Measurements from ENCODE around the gene HLA-DOB. TPM values are rescaled to one million over a fixed set of nuclear protein-coding genes. Genes with fewer than 3 reads are reported as not detected.
A peak's percentile ranks its signal among the peaks of the same experiment; 100 is the strongest.

The HLA-DOB gene
- 1 to 10 TPM; 3.8 to 4.0 TPM for total RNA-seq

DNA sequence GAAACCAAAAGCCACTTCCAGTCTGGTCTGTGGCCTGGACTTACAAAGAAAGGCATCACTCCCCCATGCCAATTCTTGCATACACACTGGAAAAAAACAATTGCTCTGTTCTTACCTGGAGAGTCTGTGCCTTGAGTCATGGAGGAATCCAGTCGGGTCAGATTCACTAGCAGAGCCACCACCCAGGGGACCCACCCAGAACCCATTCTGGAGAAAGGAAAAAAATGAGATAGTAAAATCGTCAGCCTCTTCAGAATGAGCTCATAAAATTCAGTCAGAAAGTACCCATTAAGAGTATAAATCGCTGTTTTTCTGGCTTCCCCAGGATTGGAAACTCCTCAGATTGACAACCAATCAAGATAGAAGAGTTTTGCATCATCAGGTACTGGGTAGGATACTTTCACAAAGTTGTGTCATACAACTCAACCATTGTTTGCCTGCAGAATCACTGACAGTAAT, at the start of gene HLA-DOB:
Gene HLA-DOB, minus strand, starts transcription at position 257 of the 459 bp plus-strand sequence. Its CDS starts 51 bp downstream, at position 206.
- H3K27ac Mint-ChIP-seq: no peak within 1 kb of the TSS
- ATAC-seq: peak; percentile 48 to 79
- H3K9me3 Mint-ChIP-seq: no peaks in the 10 kb centered on the region
- no peak for DNase-seq (ENCODE audit: low spot score in 2 of 2)
- no peaks in the 10 kb centered on the region for H3K36me3 Mint-ChIP-seq

DNA sequence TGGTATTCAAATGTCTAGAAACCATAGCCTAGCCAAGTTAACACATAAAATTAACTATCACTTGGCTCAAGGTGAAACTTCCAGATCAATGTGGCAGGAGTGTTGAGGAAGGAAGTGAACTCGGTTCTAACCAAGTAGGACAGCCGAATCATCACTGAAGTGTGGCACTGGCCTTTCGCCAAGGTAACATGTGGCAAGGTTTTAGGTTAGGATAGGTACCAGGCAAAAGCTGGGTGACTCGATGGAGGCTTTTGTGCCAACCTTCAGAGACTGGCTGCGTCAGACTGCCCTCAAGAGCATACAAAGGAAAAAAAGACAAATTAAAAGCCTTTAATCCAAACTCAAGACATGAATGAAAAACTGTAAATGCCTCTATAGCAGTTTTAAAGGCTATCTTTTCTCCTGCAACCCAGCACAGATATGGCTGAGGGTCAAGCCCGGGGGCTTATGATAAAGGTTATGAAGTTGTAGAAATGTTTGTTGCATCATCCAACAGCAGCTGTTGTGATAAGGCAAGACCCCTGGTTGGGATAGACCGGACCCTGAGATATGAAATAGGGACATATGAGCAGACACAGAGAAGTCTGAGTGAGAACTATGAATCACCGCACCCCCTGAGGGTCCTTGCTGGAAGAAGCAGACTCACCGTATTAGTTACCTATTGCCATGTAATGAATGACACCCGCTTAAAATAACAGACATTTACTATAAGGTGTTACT, 49.1 kb upstream of the HLA-DOB start:
- peak in 1 of 2 donors; percentile 14 for ATAC-seq
- Mint-ChIP-seq H3K9me3 (no peaks in the 10 kb centered on the region), H3K27ac (peak overlapping the region in 1 of 2 donors; percentile 3), H3K36me3 (peaks cover 4 to 6% of the 10 kb centered on the region in 2 donors)
- DNase-seq (ENCODE audit: low spot score in 2 of 2): no peak

DNA sequence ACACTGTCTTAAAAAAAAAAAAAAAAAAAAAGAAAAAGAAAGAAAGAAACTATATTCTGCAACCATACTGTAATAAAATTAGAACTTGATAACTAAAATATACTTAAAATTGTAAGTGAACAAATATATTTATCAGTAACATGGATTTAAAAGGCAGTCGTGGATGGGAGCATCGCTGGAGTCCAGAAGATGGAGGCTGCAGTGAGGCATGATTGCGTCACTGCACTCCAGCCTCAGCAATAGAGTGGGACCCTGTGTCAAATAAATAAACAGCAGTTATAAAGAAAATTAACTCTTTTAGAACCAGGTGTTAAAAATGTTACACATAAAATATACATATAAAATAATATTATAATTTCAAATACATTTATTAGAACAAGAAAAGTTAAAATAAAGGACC, 45.9 kb upstream of the HLA-DOB start:
- H3K9me3 Mint-ChIP-seq: no peaks in the 10 kb centered on the region
- H3K27ac Mint-ChIP-seq: peak overlapping the region in 1 of 2 donors; percentile 65
- peaks cover 16 to 35% of the 10 kb centered on the region in 2 donors for H3K36me3 Mint-ChIP-seq
- DNase-seq (ENCODE audit: low spot score in 2 of 2) (no peak), ATAC-seq (no peak)

DNA sequence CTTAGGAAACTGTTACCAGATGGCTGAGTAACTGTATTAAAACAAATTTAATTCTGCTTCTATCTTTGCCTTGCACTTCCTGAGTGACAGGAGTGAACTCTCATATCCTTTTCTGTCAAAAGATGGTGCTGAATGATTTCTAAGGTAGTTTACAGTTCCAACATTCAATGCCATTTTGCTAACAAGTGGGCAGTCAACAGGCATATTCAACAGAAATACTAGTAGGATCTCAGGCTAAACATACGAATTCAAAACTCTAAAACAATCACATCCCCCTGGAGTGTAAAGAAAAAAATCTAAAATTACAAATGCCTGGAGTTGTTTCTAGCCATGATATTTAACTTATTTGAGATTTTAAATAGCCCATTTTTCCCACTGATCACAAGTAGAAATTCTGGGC, 43.9 kb upstream of the HLA-DOB start:
- H3K36me3 Mint-ChIP-seq: peaks cover 31 to 52% of the 10 kb centered on the region in 2 donors
- ATAC-seq (no peak), DNase-seq (ENCODE audit: low spot score in 2 of 2) (no peak)
- no peaks in the 10 kb centered on the region for H3K9me3 Mint-ChIP-seq
- H3K27ac Mint-ChIP-seq: peak overlapping the region in 1 of 2 donors; percentile 8

DNA sequence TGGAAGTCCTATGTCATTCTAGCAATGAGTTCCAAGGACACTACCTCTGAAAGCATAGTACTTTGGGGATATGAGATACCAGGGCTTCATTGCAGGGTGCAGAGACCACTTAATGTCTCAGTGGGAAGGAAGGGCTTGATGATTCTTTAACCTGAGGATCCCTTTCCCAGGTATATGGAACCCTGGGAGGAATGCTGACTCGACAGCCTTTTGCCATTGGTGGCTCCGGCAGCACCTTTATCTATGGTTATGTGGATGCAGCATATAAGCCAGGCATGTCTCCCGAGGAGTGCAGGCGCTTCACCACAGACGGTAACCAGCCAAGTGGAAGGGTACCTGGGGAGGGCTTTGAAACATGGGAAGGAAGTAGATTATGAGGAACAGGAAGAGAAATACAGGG, 41.4 kb upstream of the HLA-DOB start:
- DNase-seq (ENCODE audit: low spot score in 2 of 2): no peak
- Mint-ChIP-seq H3K27ac (peak overlapping the region; percentile 2 to 31), H3K9me3 (no peaks in the 10 kb centered on the region), H3K36me3 (peaks cover 49 to 71% of the 10 kb centered on the region in 2 donors)
- ATAC-seq: no peak

DNA sequence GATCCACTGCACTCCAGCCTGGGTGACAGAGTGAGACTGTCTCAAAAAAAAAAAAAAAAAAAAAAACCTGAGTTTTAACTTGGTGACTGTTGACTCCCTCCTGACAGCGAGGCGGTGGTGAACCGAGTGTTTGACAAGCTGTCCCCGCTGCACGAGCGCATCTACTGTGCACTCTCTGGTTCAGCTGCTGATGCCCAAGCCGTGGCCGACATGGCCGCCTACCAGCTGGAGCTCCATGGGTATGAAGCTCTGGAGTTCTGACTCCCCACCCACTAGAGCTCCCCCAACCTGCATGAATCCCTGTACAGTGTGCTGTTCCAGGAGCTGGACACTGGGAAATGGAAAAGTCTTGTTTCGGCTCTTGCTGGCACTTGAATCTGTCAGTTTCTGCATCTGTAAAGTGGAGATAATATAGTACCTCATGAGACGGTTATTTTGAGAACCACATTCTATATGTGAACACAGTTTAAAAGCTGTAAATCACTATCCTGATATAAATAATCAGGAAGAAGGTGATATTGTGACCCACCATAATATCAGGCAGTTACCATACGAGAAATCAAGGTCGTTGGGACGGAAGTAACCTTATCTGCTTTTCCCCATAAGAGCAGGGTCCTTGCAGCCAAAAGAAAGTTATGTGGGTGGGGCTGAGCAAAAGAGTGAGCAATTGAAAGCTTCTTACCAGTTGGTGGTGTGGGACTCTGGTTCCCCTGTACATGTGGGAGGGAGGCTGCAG, 40.5 kb upstream of the HLA-DOB start:
- no peak for DNase-seq (ENCODE audit: low spot score in 2 of 2)
- H3K36me3 Mint-ChIP-seq: peaks cover 58 to 79% of the 10 kb centered on the region in 2 donors
- no peaks in the 10 kb centered on the region for H3K9me3 Mint-ChIP-seq
- H3K27ac Mint-ChIP-seq: peak overlapping the region in 1 of 2 donors; percentile 2
- no peak for ATAC-seq

DNA sequence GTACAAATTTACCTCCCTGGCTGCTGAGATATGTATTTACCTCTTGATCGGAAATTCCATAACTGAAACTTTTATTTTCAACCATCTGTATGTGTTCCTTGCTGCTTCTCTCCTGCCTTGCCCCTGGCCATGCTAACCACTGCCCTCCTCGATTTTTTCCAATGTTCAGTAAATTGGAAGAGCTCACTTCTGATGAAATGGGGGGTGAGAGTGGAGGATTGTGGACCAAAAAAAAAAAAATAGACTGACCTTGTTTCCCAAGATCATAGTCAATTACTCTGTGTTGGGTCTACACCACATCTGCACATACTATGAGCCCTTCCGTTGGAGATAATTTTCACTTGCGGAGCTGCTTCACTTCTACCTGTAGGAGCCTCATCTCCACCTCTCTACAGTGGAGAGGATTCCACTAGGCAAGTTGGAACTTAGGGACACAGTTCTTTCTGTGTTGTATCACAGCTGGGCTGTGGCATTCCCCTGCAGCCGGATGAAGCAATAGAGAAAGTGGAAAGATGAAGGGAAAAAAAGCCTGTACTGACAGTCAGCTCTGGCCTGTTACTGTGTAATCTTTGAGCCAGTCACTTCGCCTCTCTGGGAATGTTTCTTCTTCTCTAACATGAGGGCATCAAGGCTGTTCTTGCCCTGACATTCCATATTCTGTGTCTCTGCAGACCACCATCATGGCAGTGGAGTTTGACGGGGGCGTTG, 38.8 kb upstream of the HLA-DOB start:
- DNase-seq (ENCODE audit: low spot score in 2 of 2): no peak
- peak overlapping the region; percentile 94 to 99 for H3K27ac Mint-ChIP-seq
- no peak for ATAC-seq
- peaks cover 0 to under 1% of the 10 kb centered on the region in 2 donors for H3K9me3 Mint-ChIP-seq
- H3K36me3 Mint-ChIP-seq: peaks cover 68 to 88% of the 10 kb centered on the region in 2 donors

DNA sequence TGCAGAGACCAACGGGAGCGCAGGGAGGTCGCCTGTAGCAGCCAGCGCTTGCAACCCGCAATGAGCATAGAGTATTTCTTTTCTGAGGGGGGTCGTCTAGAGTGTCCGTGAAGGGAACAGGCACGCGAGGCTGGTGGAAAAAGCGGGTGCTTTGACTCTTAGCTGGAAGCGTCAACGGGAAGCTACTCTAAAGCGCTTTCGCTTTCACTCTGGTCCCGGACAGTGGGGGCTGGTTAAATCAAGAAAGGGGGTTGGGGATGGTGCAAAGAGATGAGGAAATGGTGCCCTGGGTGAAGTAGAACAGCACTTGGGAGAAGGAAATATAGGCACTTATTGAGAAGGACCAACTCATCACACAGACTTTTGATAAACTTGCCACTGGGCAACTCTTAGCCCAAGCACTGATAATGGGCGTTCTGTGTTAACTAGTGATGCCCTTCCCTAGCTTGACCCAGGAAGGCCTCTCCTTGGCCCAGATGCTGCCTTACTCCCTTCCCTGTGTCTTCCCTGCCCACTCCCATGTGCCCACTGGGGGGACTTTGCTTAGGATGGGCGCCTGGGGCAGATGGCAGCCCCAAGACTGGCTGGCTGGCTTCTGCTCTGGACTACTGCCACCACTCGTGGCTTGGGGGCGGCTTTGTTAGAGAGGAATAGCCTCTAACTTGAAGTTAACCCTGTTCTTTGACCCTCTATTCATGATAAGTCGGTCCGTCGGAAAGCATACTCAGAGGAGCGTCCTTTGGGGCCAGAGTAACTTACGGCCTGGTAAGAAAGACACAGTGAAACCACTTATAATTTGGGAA, 37.8 kb upstream of the HLA-DOB start:
- DNase-seq (ENCODE audit: low spot score in 2 of 2) (no peak), ATAC-seq (peak; percentile 20 to 30)
- H3K36me3 Mint-ChIP-seq: peaks cover 76 to 91% of the 10 kb centered on the region in 2 donors
- peak overlapping the region; percentile 99 for H3K27ac Mint-ChIP-seq
- H3K9me3 Mint-ChIP-seq: peaks cover 0 to 5% of the 10 kb centered on the region in 2 donors

DNA sequence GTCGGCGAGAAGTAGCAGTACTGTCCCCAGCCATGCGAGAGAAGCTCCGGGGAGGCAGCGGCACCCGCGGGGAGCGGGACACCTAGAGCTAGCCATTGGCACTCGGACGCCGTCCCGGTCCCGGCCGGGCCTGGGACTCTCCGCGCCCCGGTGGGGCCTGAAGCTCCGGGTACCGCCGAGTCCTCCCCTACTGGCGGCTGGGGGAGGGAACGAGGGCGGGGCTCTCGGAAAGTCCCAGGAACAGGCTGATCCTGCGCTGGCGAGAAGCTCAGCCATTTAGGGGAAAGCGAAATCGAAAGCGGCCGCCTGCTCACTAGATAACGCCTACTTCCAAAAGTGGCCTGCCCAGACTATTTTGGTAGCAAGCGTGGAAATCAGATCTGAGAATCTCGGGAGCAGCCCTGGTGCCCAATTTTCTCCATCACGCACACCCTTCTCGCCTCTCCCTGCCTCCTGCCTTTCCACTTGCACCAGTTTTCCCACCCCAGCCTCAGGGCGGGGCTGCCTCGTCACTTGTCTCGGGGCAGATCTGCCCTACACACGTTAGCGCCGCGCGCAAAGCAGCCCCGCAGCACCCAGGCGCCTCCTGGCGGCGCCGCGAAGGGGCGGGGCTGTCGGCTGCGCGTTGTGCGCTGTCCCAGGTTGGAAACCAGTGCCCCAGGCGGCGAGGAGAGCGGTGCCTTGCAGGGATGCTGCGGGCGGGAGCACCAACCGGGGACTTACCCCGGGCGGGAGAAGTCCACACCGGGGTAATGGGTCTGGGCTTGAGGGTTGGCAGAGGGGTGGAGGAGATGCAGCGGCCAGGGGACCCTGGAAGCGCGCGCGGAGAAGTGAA, 37.0 kb upstream of the HLA-DOB start, which contains the start of the genes PSMB9 and TAP1:
Gene PSMB9, plus strand, starts transcription at position 652 of the 835 bp plus-strand sequence. Its CDS starts 38 bp downstream, at position 690.
Gene TAP1, minus strand, starts transcription at position 164 of the 835 bp plus-strand sequence. Its CDS starts 68 bp downstream, at position 96.
- peak; percentile 91 to 93 for DNase-seq (ENCODE audit: low spot score in 2 of 2)
- H3K9me3 Mint-ChIP-seq: peaks cover 0 to 5% of the 10 kb centered on the region in 2 donors
- peaks cover 81 to 91% of the 10 kb centered on the region in 2 donors for H3K36me3 Mint-ChIP-seq
- peak; percentile 79 to 92 for ATAC-seq
- H3K27ac Mint-ChIP-seq: peak within 1 kb of the TSS; percentile 99

DNA sequence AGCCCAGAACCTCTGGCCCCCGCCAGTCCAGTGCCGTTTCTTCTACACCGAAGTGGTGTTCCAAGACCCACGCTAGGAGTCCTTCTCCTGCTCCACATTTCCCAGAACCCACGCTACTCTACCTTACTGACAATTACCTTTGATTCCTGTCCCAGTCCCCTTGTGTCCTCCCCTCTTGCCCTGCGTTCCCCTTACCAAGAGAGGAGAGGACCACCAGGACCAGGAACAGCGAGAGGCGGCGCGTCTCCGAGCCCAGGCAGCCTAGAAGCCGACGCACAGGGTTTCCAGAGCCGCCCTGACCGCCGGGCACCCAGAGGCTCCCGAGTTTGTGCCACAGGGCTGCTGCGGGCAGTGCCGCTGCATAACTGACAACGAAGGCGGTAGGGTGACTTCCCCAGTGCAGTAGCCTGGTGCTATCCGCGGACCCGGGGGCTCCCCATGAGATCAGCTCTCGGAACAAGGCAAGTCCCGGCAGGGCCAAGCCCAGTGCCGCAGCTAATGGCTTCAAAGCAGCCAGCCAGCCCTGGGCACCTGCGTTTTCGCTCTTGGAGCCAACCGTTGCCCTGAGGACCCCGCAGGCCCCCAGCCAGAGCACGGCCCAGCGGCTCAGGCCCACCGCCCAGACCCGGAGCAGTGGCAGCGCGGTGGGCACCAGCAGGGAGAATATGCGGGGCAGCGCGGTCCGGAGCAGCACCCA, 36.2 kb upstream of the HLA-DOB start:
- Mint-ChIP-seq H3K36me3 (peaks cover 84 to 91% of the 10 kb centered on the region in 2 donors), H3K27ac (peak overlapping the region; percentile 99), H3K9me3 (peaks cover 0 to 7% of the 10 kb centered on the region in 2 donors)
- ATAC-seq (peak; percentile 17 to 76), DNase-seq (ENCODE audit: low spot score in 2 of 2) (peak in 1 of 2 donors; percentile 87)

DNA sequence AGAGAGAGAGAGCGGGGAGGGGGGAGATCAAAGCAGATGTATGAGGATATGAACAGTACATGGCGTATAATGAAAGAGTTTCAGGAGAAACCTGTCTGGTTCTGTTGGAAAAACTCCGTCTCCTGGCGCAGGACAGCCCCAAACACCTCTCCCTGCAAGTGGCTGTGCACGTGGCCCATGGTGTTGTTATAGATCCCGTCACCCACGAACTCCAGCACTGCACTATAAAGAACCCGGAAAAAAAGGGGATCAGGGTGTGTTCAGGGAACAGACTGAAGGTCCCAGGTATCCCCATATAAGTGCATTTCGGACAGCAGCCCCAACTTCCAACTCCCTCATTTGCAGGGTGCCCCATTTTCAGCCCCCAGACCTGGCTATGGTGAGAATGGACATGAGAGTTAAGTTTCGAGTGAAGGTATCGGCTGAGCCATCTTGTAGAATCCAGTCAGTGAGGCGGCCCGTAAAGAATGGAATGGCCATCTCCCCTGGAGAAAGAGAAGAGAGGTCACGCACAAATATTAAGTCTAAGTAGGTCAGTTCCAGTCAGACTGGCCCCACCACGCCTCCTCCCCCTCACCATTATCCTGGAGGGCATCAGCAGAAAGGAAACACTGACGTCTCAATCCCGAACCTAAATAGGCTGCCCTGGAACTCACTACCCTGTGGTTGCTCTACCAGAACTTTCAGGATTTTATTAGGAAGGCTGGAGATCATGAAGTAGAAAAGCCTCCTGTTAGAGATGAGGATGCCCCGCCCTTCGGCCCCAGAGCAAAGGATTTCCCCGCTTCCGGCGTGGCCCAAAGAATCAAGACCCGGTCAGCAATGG, 35.4 kb upstream of the HLA-DOB start:
- Mint-ChIP-seq H3K27ac (peak overlapping the region; percentile 99), H3K36me3 (peaks cover 84 to 91% of the 10 kb centered on the region in 2 donors), H3K9me3 (peaks cover 0 to 9% of the 10 kb centered on the region in 2 donors)
- DNase-seq (ENCODE audit: low spot score in 2 of 2) (no peak), ATAC-seq (no peak)

DNA sequence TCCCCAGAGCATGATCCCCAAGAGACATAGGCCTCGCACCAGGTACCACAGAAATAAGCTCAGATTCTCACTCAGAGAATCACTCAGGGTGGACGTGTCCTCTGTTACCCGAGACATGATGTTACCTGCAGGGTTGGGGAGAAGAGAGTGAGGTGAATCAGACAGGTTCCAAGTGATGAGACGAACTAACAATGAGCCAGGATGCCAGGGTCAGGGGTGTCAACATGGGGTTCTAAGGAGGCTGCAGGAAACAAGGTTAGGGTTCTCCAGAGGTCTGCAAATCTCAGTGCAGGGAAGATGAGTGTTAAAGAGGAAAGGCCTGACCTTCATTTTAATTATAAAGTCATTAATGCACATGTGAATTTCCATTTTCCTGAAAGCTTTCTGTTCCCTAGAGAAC, 34.2 kb upstream of the HLA-DOB start:
- no peak for ATAC-seq
- Mint-ChIP-seq H3K36me3 (peaks cover 88 to 94% of the 10 kb centered on the region in 2 donors), H3K9me3 (peaks cover 0 to 9% of the 10 kb centered on the region in 2 donors), H3K27ac (peak overlapping the region; percentile 97 to 99)
- no peak for DNase-seq (ENCODE audit: low spot score in 2 of 2)

DNA sequence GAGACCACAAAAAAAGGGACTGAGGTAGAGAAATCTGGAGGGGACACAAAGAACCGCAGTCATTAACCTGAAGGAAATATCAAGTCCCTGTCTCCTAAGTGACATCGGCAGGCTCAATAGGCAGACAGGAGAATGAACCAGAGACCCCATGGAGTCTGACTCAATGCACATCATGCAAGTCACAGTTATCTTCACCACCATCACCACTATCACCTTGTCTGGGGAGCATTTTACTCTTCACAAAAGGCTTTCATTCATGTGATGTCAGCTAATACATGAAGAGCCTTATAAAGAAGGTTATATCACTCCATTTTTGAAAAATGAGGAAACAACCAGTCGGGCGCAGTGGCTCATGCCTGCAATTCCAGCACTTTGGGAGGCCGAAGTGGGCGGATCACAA, 32.3 kb upstream of the HLA-DOB start:
- H3K27ac Mint-ChIP-seq: peak overlapping the region; percentile 92 to 99
- H3K9me3 Mint-ChIP-seq: peaks cover 0 to 9% of the 10 kb centered on the region in 2 donors
- no peak for DNase-seq (ENCODE audit: low spot score in 2 of 2)

DNA sequence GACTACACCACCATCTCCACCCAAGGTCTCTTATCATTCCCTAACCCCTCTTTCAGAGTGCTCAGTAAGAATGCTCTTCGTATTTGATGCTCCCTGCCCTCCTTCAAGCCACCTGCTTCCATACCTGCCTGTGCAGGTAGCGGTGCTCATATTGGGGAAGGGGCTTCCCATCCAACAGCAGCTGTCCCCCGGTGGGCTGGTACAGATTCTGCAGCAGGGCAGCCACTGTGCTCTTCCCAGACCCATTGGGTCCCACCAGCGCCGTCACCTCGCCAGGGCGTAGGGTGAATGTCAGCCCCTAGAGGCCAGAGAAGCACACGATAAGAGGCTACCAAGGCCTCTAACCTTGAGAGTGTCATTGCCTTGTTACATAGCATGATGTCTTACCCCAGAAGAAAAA, 31.0 kb upstream of the HLA-DOB start:
- Mint-ChIP-seq H3K36me3 (peaks cover 95 to 100% of the 10 kb centered on the region in 2 donors), H3K27ac (peak overlapping the region; percentile 92 to 99), H3K9me3 (peaks cover 0 to 9% of the 10 kb centered on the region in 2 donors)
- ATAC-seq (no peak), DNase-seq (ENCODE audit: low spot score in 2 of 2) (no peak)

More for the DNA sequence above, 32.3 kb upstream of the HLA-DOB start:
- peaks cover 88 to 94% of the 10 kb centered on the region in 2 donors for H3K36me3 Mint-ChIP-seq
- no peak for ATAC-seq

Data from activated naive CD4-positive, alpha-beta T cell treated with anti-CD3 and anti-CD28 coated beads, Interleukin-2, amount 50 U/mL, for 72 hours (primary cell).